Daoy (cell line): ENCODE measurements around the gene BLOC1S4. TPM values are rescaled to one million over a fixed set of nuclear protein-coding genes. Genes with fewer than 3 reads are reported as not detected.

Experiments used
- DNase-seq: peaks from one replicate; pipeline ENCODE4 v3.0.0-alpha.2; 2015; ENCODE audit warnings: low read depth
- total RNA-seq: library from RNA; depleted of rRNA; stranded (reverse); fragments of >200 nt; shearing (Covaris generic); gene quantifications from 2 replicates; pipeline ENCODE4 v1.2.3, GENCODE V29; 2014; rRNA removed

BLOC1S4 gene
- total RNA-seq, 1 experiment from 2014 or later, result 24.2 TPM

DNA sequence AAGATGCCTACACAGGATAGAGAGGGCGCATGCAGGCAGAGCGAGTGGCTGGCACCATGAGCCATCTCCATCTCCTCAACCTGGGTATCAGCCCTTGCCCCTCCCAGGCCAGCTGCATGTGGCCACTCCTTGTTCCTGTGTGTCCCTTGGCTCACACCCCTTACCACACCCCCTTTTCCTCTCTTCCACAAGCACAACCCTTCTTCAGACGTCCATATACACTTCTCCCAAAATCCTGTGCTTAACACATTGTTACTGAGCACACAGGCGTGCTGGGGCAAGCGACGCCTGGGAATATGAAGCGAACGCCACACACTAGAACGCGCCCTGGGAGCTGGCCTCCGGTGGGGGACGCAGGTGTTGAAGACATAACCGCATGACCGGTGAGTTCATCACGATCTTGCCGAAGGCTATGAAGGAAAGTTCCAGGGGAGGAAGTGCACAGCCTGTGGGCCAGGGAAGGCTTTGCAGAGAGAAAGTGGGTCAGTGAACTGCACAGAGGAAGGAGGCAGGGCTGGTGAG lies 47.4 kb downstream of the BLOC1S4 start:
- DNase-seq, result peak; percentile 67

DNA sequence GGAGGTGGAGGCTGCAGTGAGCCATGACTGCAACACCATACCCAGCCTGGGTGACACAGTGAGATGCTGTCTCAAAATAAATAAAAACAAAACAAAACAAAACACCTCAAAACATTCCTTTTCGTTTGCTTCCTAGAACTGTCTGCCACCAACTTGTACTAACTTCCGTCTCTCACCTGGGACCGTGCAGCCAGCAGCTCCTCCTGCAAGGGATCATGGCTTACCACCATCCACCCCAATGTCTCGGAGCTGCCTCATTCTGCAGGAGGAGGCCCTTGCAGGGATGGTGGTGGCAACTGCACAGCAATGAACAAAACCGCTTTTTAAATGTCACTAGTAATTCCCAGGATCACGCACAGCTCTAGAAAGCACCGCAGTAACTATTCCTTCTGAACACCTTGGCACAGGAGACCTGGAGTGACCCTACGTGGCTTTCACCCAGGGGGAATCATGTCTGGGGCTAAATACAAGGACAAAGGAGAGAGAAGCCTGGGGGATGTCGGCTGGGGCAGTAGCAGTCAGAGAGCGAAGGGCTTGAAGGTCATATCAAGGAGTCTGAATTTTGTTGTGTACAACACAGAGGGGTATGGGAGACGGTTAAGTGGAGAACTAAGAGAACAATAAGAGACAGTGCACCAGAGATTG lies 49.1 kb downstream of the BLOC1S4 start:
- no peak for DNase-seq

DNA sequence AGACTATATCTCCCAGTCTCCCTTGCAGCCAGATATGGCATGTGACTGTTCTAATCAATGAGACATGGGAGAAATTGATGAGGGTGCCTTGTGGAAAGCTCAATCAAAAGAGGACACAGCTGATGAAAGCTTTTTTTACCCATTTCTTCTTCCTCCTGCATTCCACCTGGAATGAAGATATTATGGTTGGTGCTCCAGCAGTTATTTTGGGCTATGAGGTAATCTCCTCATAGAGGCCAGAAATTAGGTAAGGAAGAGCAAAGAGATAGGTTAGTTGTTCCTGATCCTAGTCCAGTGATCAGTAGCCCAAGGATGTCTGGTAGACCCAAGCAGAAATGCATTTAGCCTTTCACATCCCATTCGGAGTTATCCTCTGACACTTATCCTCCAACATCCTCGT lies 49.7 kb downstream of the BLOC1S4 start:
- no peak for DNase-seq

Other genes with a start within 250 kb of the BLOC1S4 start
- 0.86 and 1.0 TPM in 2 replicates for gene PPP2R2C, start 243.6 kb upstream of the BLOC1S4 start, total RNA-seq
- gene MAN2B2, start 141.0 kb upstream of the BLOC1S4 start, total RNA-seq, result 5.8 and 6.7 TPM in 2 replicates
- gene MRFAP1, start 75.5 kb upstream of the BLOC1S4 start, total RNA-seq, result 106 and 129 TPM in 2 replicates
- gene S100P, start 22.3 kb upstream of the BLOC1S4 start, total RNA-seq, result not detected in 2 replicates
- 92.5 and 151 TPM in 2 replicates for gene MRFAP1L1, start 6.3 kb upstream of the BLOC1S4 start, total RNA-seq
- 9.0 TPM in 2 replicates for gene KIAA0232, start 66.6 kb downstream of the BLOC1S4 start, total RNA-seq
- gene TBC1D14, start 193.7 kb downstream of the BLOC1S4 start, total RNA-seq, result 37.0 and 39.5 TPM in 2 replicates